IMR-90 (cell line): Measurements from ENCODE around the gene TAF6L. TPM values are rescaled to one million over a fixed set of nuclear protein-coding genes. Genes with fewer than 3 reads are reported as not detected.

ENCODE experiments used
- ATAC-seq: fragments of 200-7000 bp; cut with Tn5 transposase; 2 replicates; pipeline ENCODE4 v1.9.1; 2020; ENCODE audit warnings: low read depth, mild to moderate bottlenecking, moderate library complexity
- BruUV-seq: library from RNA; stranded (reverse); fragments of 400-500 nt; replicated peaks from 2 replicates; lab custom pipeline; 2021; lab: Mats Ljungman, UMichigan
- CTCF ChIA-PET: fragments of 300-600 bp; formaldehyde crosslinking; extraction: SDS; loops from one replicate; lab custom pipeline; 2021; ENCODE audit warnings: antibody characterized with exemption; lab: Yijun Ruan, JAX
- POLR2A ChIA-PET: fragments of 300-600 bp; sonication (Branson Sonifier 250); formaldehyde crosslinking; loops from one replicate; lab custom pipeline; 2022; ENCODE audit warnings: antibody characterized with exemption; ENCODE audit not compliant: unreplicated experiment; lab: Charles Lee
- DNase-seq: peaks from one replicate; pipeline ENCODE4 v3.0.0; 2013
- H2AFZ ChIP-seq: replicated peaks from 2 replicates; pipeline ENCODE3; 2013; ENCODE audit warnings: low read length, mild to moderate bottlenecking; ENCODE audit not compliant: poor library complexity
- H2AK5ac ChIP-seq: 2 replicates; pipeline ENCODE4 v1.6.1; 2013; ENCODE audit warnings: low read depth, low read length, inconsistent platforms
- H2AK9ac ChIP-seq: replicated peaks from 2 replicates; pipeline ENCODE3; 2013; ENCODE audit warnings: mild to moderate bottlenecking, low read depth, low read length, moderate library complexity; ENCODE audit not compliant: poor library complexity
- H2BK120ac ChIP-seq: 2 replicates; pipeline ENCODE4 v1.6.1; 2013; ENCODE audit warnings: low read depth, low read length, inconsistent platforms
- H2BK15ac ChIP-seq: 3 replicates; pipeline ENCODE4 v1.6.1; 2013; ENCODE audit warnings: low read depth, low read length, inconsistent platforms
- H2BK20ac ChIP-seq: 2 replicates; pipeline ENCODE4 v1.6.1; 2013; ENCODE audit warnings: low read depth, mild to moderate bottlenecking, inconsistent platforms, low read length, moderate library complexity
- H2BK5ac ChIP-seq: 2 replicates; pipeline ENCODE4 v1.6.1; 2013; ENCODE audit warnings: mild to moderate bottlenecking, low read depth, low read length, inconsistent platforms; ENCODE audit not compliant: poor library complexity, severe bottlenecking
- H3K14ac ChIP-seq: replicated peaks from 2 replicates; pipeline ENCODE4 v1.6.1; 2013; ENCODE audit warnings: low read depth, low read length, inconsistent platforms
- H3K18ac ChIP-seq: 2 replicates; pipeline ENCODE4 v1.6.1; 2013; ENCODE audit warnings: low read depth, low read length, control low read depth
- H3K23ac ChIP-seq: 2 replicates; pipeline ENCODE4 v1.6.1; 2013; ENCODE audit warnings: low read depth, low read length, inconsistent platforms
- H3K27ac ChIP-seq: 2 replicates; pipeline ENCODE4 v1.5.1; 2013; ENCODE audit warnings: mild to moderate bottlenecking, control low read depth, low read length; ENCODE audit not compliant: insufficient read depth
- H3K27me3 ChIP-seq: 2 replicates; pipeline ENCODE4 v1.6.1; 2013; ENCODE audit warnings: low read length; ENCODE audit not compliant: control insufficient read depth, insufficient read depth
- H3K36me3 ChIP-seq: 2 replicates; pipeline ENCODE4 v1.6.1; 2013; ENCODE audit warnings: low read length, mixed read lengths; ENCODE audit not compliant: control insufficient read depth, insufficient read depth
- H3K4ac ChIP-seq: 2 replicates; pipeline ENCODE4 v1.6.1; 2013; ENCODE audit warnings: low read depth, low read length, inconsistent platforms
- H3K4me1 ChIP-seq: 2 replicates; pipeline ENCODE4 v1.6.1; 2013; ENCODE audit warnings: low read length, mixed read lengths; ENCODE audit not compliant: control insufficient read depth, insufficient read depth
- H3K4me2 ChIP-seq: 2 replicates; pipeline ENCODE4 v1.6.1; 2013; ENCODE audit warnings: low read depth, mild to moderate bottlenecking, control low read depth, low read length, moderate library complexity
- H3K4me3 ChIP-seq: 2 replicates; pipeline ENCODE4 v1.5.1; 2013; ENCODE audit warnings: low read depth, mild to moderate bottlenecking, control low read depth, low read length, moderate library complexity; ENCODE audit not compliant: insufficient read depth
- H3K56ac ChIP-seq: 2 replicates; pipeline ENCODE4 v1.6.1; 2013; ENCODE audit warnings: low read length, inconsistent platforms; ENCODE audit not compliant: insufficient read depth; ENCODE audit errors: extremely low read depth
- H3K79me1 ChIP-seq, 2 experiments: 2 replicates each; pipeline ENCODE4 v1.6.1; 2013; ENCODE audit warnings: low read length in 2 of 2, inconsistent platforms in 1 of 2, low read depth in 1 of 2
- H3K9ac ChIP-seq: 2 replicates; pipeline ENCODE4 v1.6.1; 2013; ENCODE audit warnings: low read depth, low read length, control low read depth
- H3K9me1 ChIP-seq: 2 replicates; pipeline ENCODE4 v1.6.1; 2013; ENCODE audit warnings: low read length, inconsistent platforms; ENCODE audit not compliant: insufficient read depth
- H3K9me3 ChIP-seq: 2 replicates; pipeline ENCODE4 v1.6.1; 2013; ENCODE audit warnings: low read length; ENCODE audit not compliant: control insufficient read depth, insufficient read depth
- H4K20me1 ChIP-seq: 2 replicates; pipeline ENCODE4 v1.6.1; 2013; ENCODE audit warnings: low read length, inconsistent platforms; ENCODE audit not compliant: insufficient read depth
- H4K5ac ChIP-seq: 2 replicates; pipeline ENCODE4 v1.6.1; 2013; ENCODE audit warnings: mild to moderate bottlenecking, low read depth, low read length, control low read depth
- H4K8ac ChIP-seq, 2 experiments: 2 replicates each; pipeline ENCODE4 v1.6.1; 2013; ENCODE audit warnings: low read depth in 2 of 2, low read length in 2 of 2, control low read depth in 1 of 2, inconsistent platforms in 1 of 2
- H4K91ac ChIP-seq: 2 replicates; pipeline ENCODE4 v1.6.1; 2013; ENCODE audit warnings: low read depth, low read length, inconsistent platforms; ENCODE audit not compliant: insufficient read depth
- CEBPB ChIP-seq: IDR thresholded peaks from 2 replicates; pipeline ENCODE4 v1.6.1; 2012; ENCODE audit warnings: low read depth, low read length, improper control_type of control experiment
- CHD1 ChIP-seq: IDR thresholded peaks from 2 replicates; pipeline ENCODE4 v1.6.1; 2012; ENCODE audit warnings: low read depth, low read length, improper control_type of control experiment
- FOS ChIP-seq: fragments of 150-350 bp; IDR thresholded peaks from 2 replicates; pipeline ENCODE4 v1.6.1; 2016; ENCODE audit warnings: low read depth, low read length
- MAFK ChIP-seq: IDR thresholded peaks from 2 replicates; pipeline ENCODE4 v1.6.1; 2012; ENCODE audit warnings: low read depth, low read length, improper control_type of control experiment
- MXI1 ChIP-seq: IDR thresholded peaks from 2 replicates; pipeline ENCODE4 v1.6.1; 2012; ENCODE audit warnings: low read depth, mild to moderate bottlenecking, low read length, moderate library complexity, borderline replicate concordance
- NFE2L2 ChIP-seq: fragments of 150-350 bp; IDR thresholded peaks from 2 replicates; pipeline ENCODE4 v1.6.1; 2016; ENCODE audit warnings: low read depth, mild to moderate bottlenecking, low read length
- POLR2A ChIP-seq: IDR thresholded peaks from 2 replicates; pipeline ENCODE4 v1.6.1; 2012; ENCODE audit warnings: mild to moderate bottlenecking, low read depth, low read length
- RAD21 ChIP-seq: IDR thresholded peaks from 2 replicates; pipeline ENCODE4 v1.6.1; 2012; ENCODE audit warnings: low read length, improper control_type of control experiment
- RCOR1 ChIP-seq: IDR thresholded peaks from 2 replicates; pipeline ENCODE4 v1.6.1; 2012; ENCODE audit warnings: mild to moderate bottlenecking, low read length, improper control_type of control experiment; ENCODE audit not compliant: insufficient replicate concordance
- RFX5 ChIP-seq: IDR thresholded peaks from 2 replicates; pipeline ENCODE4 v1.8.0; 2012; ENCODE audit warnings: low read depth, mild to moderate bottlenecking, low read length, moderate library complexity
- SMC3 ChIP-seq: fragments of 150-350 bp; IDR thresholded peaks from 2 replicates; pipeline ENCODE4 v1.6.1; 2016; ENCODE audit warnings: low read depth, mild to moderate bottlenecking, antibody characterized with exemption, low read length, moderate library complexity
- WGBS, 2 experiments: methylation state at CpG; one replicate each; pipeline versions ENCODE4 v1.1.5 to v1.1.7; 2013; ENCODE audit warnings: missing lambda C conversion rate in 2 of 2; ENCODE audit not compliant: insufficient read length in 1 of 2; ENCODE audit errors: extremely low coverage in 2 of 2; 5-methylcytosine and 5-hydroxymethylcytosine counted together
- dilution Hi-C: fragments of 300-500 bp; cut with HindIII; formaldehyde crosslinking; loops from one replicate; pipeline ENCODE4 v1.14.3; 2018; ENCODE audit warnings: low sequenced_read_pairs; ENCODE audit not compliant: unreplicated experiment
- in situ Hi-C: fragments of 300-500 bp; cut with MboI; formaldehyde crosslinking; loops from 3 replicates; pipeline ENCODE4 v1.14.3; 2019; ENCODE audit warnings: low sequenced_read_pairs, inconsistent platforms, mixed read lengths
- intact Hi-C: fragments of 100-400 bp; cut with micrococcal nuclease; formaldehyde crosslinking; loops from 2 replicates; pipeline ENCODE4 v1.10.0; 2022
- polyA plus RNA-seq, 3 experiments: library from polyadenylated mRNA; depleted of rRNA; stranded (reverse); fragments of >200 nt; gene quantifications; 2 replicates each; pipeline ENCODE4 v1.2.3, GENCODE V29; 2012; ENCODE audit warnings: low replicate concordance in 1 of 3
- total RNA-seq: library from RNA; depleted of rRNA; stranded (reverse); fragments of >200 nt; gene quantifications from 2 replicates; pipeline ENCODE4 v1.2.3, GENCODE V29; 2012
- TF ChIP-seq, protein P1 (sequence below): conservative IDR thresholded peaks from 2 replicates; pipeline ENCODE4 v1.5.1; 2012; ENCODE audit warnings: mild to moderate bottlenecking, low read depth, low read length, improper control_type of control experiment
- TF ChIP-seq, protein P2 (sequence below): fragments of 150-350 bp; IDR thresholded peaks from 2 replicates; pipeline ENCODE4 v1.6.1; 2017; ENCODE audit warnings: mild to moderate bottlenecking, antibody characterized with exemption, low read length, low read depth

Gene TAF6L
- total and polyA plus RNA-seq, 2 of the 4 experiments (the other 2 are of a cell fraction), result 9.5 to 13.5 TPM

GRCh38 chr11:62753736-62754603 lies 17.2 kb upstream of the TAF6L start, which contains the start of gene ZBTB3:
TSS of gene ZBTB3 (minus strand) at chr11:62754160. CDS start at chr11:62753664, 496 bp downstream.
- no TSS peak for BruUV-seq
- Histone ChIP-seq H3K79me1 (peaks cover 16 to 38% of the 10 kb centered on the region in 2 experiments), H3K27ac (peak within 1 kb of the TSS; percentile 89), H2AK5ac (peak within 1 kb of the TSS; percentile 68), H3K36me3 (peaks cover 12% of the 10 kb centered on the region), H3K27me3 (no peaks in the 10 kb centered on the region), H2BK20ac (peak within 1 kb of the TSS; percentile 78; the same call in 1 of the 2 replicates), H3K9ac (peak within 1 kb of the TSS; percentile 88), H3K4me2 (peak within 1 kb of the TSS; percentile 58), H2AFZ (peak within 1 kb of the TSS; percentile 100), H4K8ac (peak within 1 kb of the TSS; percentile 72 to 100), H4K20me1 (no peaks in the 10 kb centered on the region), H2BK15ac (peak within 1 kb of the TSS; percentile 85; the same call in 2 of the 3 replicates), H3K4ac (peak within 1 kb of the TSS; percentile 100), H3K9me3 (no peaks in the 10 kb centered on the region), H2BK5ac (peak within 1 kb of the TSS; percentile 95), H3K18ac (peak within 1 kb of the TSS; percentile 89), H3K14ac (peak within 1 kb of the TSS; percentile 100), H2BK120ac (peak within 1 kb of the TSS; percentile 98), H3K9me1 (peaks cover 3% of the 10 kb centered on the region; the same call in 1 of the 2 replicates), H4K91ac (peak within 1 kb of the TSS; percentile 100), H2AK9ac (peak within 1 kb of the TSS; percentile 95), H3K23ac (peak within 1 kb of the TSS; percentile 100), H4K5ac (peak within 1 kb of the TSS; percentile 92), H3K4me1 (no peaks in the 10 kb centered on the region), H3K56ac (peak within 1 kb of the TSS; percentile 99), H3K4me3 (peak within 1 kb of the TSS; percentile 53)
- 0% methylated on average over 26 of the region's 47 CpGs; no CpG with 5 or more reads in 1 of the 2 experiments for WGBS, 2 experiments
- ChIA-PET POLR2A (interaction anchor here (0.6 to 1.5 kb wide), 9 partner anchors 8 to 101 kb away, joined by 3 to 8 read pairs (median 5); partner anchors contain the start of genes HNRNPUL2 and TAF6L), CTCF (interaction anchor here (0.5 to 1.5 kb wide), 3 partner anchors 13 to 337 kb away, joined by 3 to 4 read pairs (median 4); partner anchors contain the start of gene TMEM179B)
- ATAC-seq (peak; percentile 98), DNase-seq (peak; percentile 99)
- intact Hi-C loops, result no loop called here
- dilution Hi-C loops, result no loop called here
- in situ Hi-C loops, result no loop called here
- no peak for TF ChIP-seq MAFK
- peak; percentile 79; the same call in 1 of the 2 replicates for TF ChIP-seq POLR2A
- no peak for TF ChIP-seq SMC3
- TF ChIP-seq, protein P1, sequence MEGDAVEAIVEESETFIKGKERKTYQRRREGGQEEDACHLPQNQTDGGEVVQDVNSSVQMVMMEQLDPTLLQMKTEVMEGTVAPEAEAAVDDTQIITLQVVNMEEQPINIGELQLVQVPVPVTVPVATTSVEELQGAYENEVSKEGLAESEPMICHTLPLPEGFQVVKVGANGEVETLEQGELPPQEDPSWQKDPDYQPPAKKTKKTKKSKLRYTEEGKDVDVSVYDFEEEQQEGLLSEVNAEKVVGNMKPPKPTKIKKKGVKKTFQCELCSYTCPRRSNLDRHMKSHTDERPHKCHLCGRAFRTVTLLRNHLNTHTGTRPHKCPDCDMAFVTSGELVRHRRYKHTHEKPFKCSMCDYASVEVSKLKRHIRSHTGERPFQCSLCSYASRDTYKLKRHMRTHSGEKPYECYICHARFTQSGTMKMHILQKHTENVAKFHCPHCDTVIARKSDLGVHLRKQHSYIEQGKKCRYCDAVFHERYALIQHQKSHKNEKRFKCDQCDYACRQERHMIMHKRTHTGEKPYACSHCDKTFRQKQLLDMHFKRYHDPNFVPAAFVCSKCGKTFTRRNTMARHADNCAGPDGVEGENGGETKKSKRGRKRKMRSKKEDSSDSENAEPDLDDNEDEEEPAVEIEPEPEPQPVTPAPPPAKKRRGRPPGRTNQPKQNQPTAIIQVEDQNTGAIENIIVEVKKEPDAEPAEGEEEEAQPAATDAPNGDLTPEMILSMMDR, result no peak
- no peak for TF ChIP-seq RCOR1
- TF ChIP-seq, protein P2, sequence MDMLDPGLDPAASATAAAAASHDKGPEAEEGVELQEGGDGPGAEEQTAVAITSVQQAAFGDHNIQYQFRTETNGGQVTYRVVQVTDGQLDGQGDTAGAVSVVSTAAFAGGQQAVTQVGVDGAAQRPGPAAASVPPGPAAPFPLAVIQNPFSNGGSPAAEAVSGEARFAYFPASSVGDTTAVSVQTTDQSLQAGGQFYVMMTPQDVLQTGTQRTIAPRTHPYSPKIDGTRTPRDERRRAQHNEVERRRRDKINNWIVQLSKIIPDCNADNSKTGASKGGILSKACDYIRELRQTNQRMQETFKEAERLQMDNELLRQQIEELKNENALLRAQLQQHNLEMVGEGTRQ, result peak; percentile 21; the same call in 1 of the 2 replicates
- TF ChIP-seq RFX5, result no peak
- no peak for TF ChIP-seq RAD21
- TF ChIP-seq CEBPB, result no peak
- no peak for TF ChIP-seq CHD1
- no peak for TF ChIP-seq MXI1
- peak; percentile 72; the same call in 1 of the 2 replicates for TF ChIP-seq FOS
- TF ChIP-seq NFE2L2, result no peak
